ENCODE measurements around the gene KIF26B. TPM values are rescaled to one million over a fixed set of nuclear protein-coding genes. Genes with fewer than 3 reads are reported as not detected.

KIF26B gene
- polyA plus RNA-seq, 1 donor from 2014 or later, result 6.3 TPM

- Histone ChIP-seq H2AFZ (ENCODE audit: low read depth, low read length) (no peak overlapping the region), H4K20me1 (ENCODE audit: insufficient read depth) (no peaks in the 10 kb centered on the region), H3K4me2 (ENCODE audit: low read length) (no peak overlapping the region)
Measured at GRCh38 chr1:245264226-245264625, 109.4 kb downstream of the KIF26B start.

GRCh38 chr1:245266105-245266504 is 111.3 kb downstream of the KIF26B start:
- H3K4me2 ChIP-seq (ENCODE audit: low read length), result no peak overlapping the region
- H3F3A ChIP-seq (ENCODE audit: insufficient read depth, low read length, poor library complexity, severe bottlenecking), result no peaks in the 10 kb centered on the region
- TF ChIP-seq TAF1 (IDR thresholded peaks at IDR 0.05; ENCODE audit: low read depth) (no peak), RAD21 (conservative IDR thresholded peaks at IDR 0.05) (no peak), POLR2AphosphoS5 (IDR thresholded peaks at IDR 0.05) (no peak), EP300 (conservative IDR thresholded peaks at IDR 0.05; ENCODE audit: poor library complexity, severe bottlenecking) (no peak), EZH2 (IDR thresholded peaks at IDR 0.05; ENCODE audit: borderline replicate concordance, insufficient read depth, low read length, poor library complexity, severe bottlenecking) (no peak), CTCF (IDR thresholded peaks at IDR 0.05; ENCODE audit: poor library complexity, severe bottlenecking) (no peak), MXI1 (conservative IDR thresholded peaks at IDR 0.05; ENCODE audit: poor library complexity, severe bottlenecking) (no peak), SMC3 (conservative IDR thresholded peaks at IDR 0.05; ENCODE audit: poor library complexity) (no peak)
- TF ChIP-seq, protein P1, sequence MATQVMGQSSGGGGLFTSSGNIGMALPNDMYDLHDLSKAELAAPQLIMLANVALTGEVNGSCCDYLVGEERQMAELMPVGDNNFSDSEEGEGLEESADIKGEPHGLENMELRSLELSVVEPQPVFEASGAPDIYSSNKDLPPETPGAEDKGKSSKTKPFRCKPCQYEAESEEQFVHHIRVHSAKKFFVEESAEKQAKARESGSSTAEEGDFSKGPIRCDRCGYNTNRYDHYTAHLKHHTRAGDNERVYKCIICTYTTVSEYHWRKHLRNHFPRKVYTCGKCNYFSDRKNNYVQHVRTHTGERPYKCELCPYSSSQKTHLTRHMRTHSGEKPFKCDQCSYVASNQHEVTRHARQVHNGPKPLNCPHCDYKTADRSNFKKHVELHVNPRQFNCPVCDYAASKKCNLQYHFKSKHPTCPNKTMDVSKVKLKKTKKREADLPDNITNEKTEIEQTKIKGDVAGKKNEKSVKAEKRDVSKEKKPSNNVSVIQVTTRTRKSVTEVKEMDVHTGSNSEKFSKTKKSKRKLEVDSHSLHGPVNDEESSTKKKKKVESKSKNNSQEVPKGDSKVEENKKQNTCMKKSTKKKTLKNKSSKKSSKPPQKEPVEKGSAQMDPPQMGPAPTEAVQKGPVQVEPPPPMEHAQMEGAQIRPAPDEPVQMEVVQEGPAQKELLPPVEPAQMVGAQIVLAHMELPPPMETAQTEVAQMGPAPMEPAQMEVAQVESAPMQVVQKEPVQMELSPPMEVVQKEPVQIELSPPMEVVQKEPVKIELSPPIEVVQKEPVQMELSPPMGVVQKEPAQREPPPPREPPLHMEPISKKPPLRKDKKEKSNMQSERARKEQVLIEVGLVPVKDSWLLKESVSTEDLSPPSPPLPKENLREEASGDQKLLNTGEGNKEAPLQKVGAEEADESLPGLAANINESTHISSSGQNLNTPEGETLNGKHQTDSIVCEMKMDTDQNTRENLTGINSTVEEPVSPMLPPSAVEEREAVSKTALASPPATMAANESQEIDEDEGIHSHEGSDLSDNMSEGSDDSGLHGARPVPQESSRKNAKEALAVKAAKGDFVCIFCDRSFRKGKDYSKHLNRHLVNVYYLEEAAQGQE (IDR thresholded peaks at IDR 0.05; ENCODE audit: borderline replicate concordance), result no peak
- no peaks in the 10 kb centered on the region for H3K79me2 ChIP-seq (replicated peaks; ENCODE audit: insufficient read depth, low read length)
- H3K27me3 ChIP-seq (ENCODE audit: insufficient read depth, low read depth, low read length), result no peaks in the 10 kb centered on the region
- H3K9me2 ChIP-seq (ENCODE audit: insufficient read depth, low read length), result no peaks in the 10 kb centered on the region
- H3K27ac ChIP-seq (ENCODE audit: low read length), result no peak overlapping the region
- no peaks in the 10 kb centered on the region for H3K36me3 ChIP-seq (ENCODE audit: insufficient read depth, low read length)
- H3K9me3 ChIP-seq (ENCODE audit: low read length), result peaks cover 1% of the 10 kb centered on the region
- no peaks in the 10 kb centered on the region for H4K20me1 ChIP-seq (ENCODE audit: insufficient read depth)
- no peak overlapping the region for H3K9ac ChIP-seq (ENCODE audit: low read length)
- no peak overlapping the region for H2AFZ ChIP-seq (ENCODE audit: low read depth, low read length)
- H3K4me3 ChIP-seq (ENCODE audit: low read length), result no peak overlapping the region

More at GRCh38 chr1:245264226-245264625, 109.4 kb downstream of the KIF26B start:
- H3K27me3 ChIP-seq (ENCODE audit: insufficient read depth, low read depth, low read length), result no peaks in the 10 kb centered on the region
- H3K9ac ChIP-seq (ENCODE audit: low read length), result no peak overlapping the region
- no peaks in the 10 kb centered on the region for H3K36me3 ChIP-seq (ENCODE audit: insufficient read depth, low read length)
- TF ChIP-seq MXI1 (conservative IDR thresholded peaks at IDR 0.05; ENCODE audit: poor library complexity, severe bottlenecking), result no peak
- no peak overlapping the region for H3K4me3 ChIP-seq (ENCODE audit: low read length)
- H3K9me2 ChIP-seq (ENCODE audit: insufficient read depth, low read length), result no peaks in the 10 kb centered on the region
- no peaks in the 10 kb centered on the region for H3K79me2 ChIP-seq (replicated peaks; ENCODE audit: insufficient read depth, low read length)
- no peak overlapping the region for H3K27ac ChIP-seq (ENCODE audit: low read length)
- H3F3A ChIP-seq (ENCODE audit: insufficient read depth, low read length, poor library complexity, severe bottlenecking), result no peaks in the 10 kb centered on the region
- H3K9me3 ChIP-seq (ENCODE audit: low read length), result no peaks in the 10 kb centered on the region

GRCh38 chr1:245270063-245270462 is 115.3 kb downstream of the KIF26B start:
- Histone ChIP-seq H3K9me2 (ENCODE audit: insufficient read depth, low read length) (no peaks in the 10 kb centered on the region), H3F3A (ENCODE audit: insufficient read depth, low read length, poor library complexity, severe bottlenecking) (no peaks in the 10 kb centered on the region), H3K4me2 (ENCODE audit: low read length) (no peak overlapping the region), H3K27ac (ENCODE audit: low read length) (no peak overlapping the region), H3K27me3 (ENCODE audit: insufficient read depth, low read depth, low read length) (no peaks in the 10 kb centered on the region), H3K9me3 (ENCODE audit: low read length) (peaks cover 4% of the 10 kb centered on the region), H3K36me3 (ENCODE audit: insufficient read depth, low read length) (no peaks in the 10 kb centered on the region), H4K20me1 (ENCODE audit: insufficient read depth) (no peaks in the 10 kb centered on the region), H3K4me3 (ENCODE audit: low read length) (no peak overlapping the region), H3K79me2 (replicated peaks; ENCODE audit: insufficient read depth, low read length) (no peaks in the 10 kb centered on the region), H2AFZ (ENCODE audit: low read depth, low read length) (no peak overlapping the region), H3K9ac (ENCODE audit: low read length) (no peak overlapping the region)
- no peak for TF ChIP-seq EZH2 (IDR thresholded peaks at IDR 0.05; ENCODE audit: borderline replicate concordance, insufficient read depth, low read length, poor library complexity, severe bottlenecking)
- no peak for TF ChIP-seq SMC3 (conservative IDR thresholded peaks at IDR 0.05; ENCODE audit: poor library complexity)
- TF ChIP-seq, protein P1 (IDR thresholded peaks at IDR 0.05; ENCODE audit: borderline replicate concordance), result no peak

Data from neural cell (in vitro differentiated cells).